ENCODE results near the gene TM4SF4. TPM values are rescaled to one million over a fixed set of nuclear protein-coding genes. Genes with fewer than 3 reads are reported as not detected.

Gene TM4SF4
- total and polyA plus RNA-seq, 2 donors from 2014 or later: 0.92 to 0.94 TPM

GRCh38 chr3:149511040-149511626 lies 36.6 kb downstream of the TM4SF4 start:
- no peak overlapping the region for H3K27ac ChIP-seq (ENCODE audit: low read depth in 2 of 2, low read length in 2 of 2)
- H3K36me3 ChIP-seq (ENCODE audit: control insufficient read depth in 2 of 3, insufficient read depth in 3 of 3, low read length in 3 of 3): peaks cover 0 to 2% (median 0%) of the 10 kb centered on the region in 3 donors
- TF ChIP-seq CTCF (IDR thresholded peaks at IDR 0.05; ENCODE audit: borderline replicate concordance, extremely low read depth, insufficient read depth): no peak
- H3K4me1 ChIP-seq (ENCODE audit: control insufficient read depth in 2 of 3, insufficient read depth in 2 of 3, low read depth in 1 of 3, low read length in 3 of 3): peaks cover 0 to 4% (median 0%) of the 10 kb centered on the region in 3 donors
- no peak overlapping the region for H3K9ac ChIP-seq (ENCODE audit: low read length in 3 of 3)
- intact Hi-C loops (cut with DNase I): no loop called here
- DNase-seq: no peak
- no peak for FAIRE-seq
- no peaks in the 10 kb centered on the region for H3K27me3 ChIP-seq (ENCODE audit: control insufficient read depth, insufficient read depth, low read length)
- H3K9me3 ChIP-seq (ENCODE audit: control insufficient read depth in 2 of 3, insufficient read depth in 1 of 3, low read length in 3 of 3): no peaks in the 10 kb centered on the region
- H3K4me3 ChIP-seq (ENCODE audit: low read length in 3 of 3): no peak overlapping the region

- intact Hi-C loops (cut with DNase I): no loop called here
- Histone ChIP-seq H3K27me3 (ENCODE audit: control insufficient read depth, insufficient read depth, low read length) (no peaks in the 10 kb centered on the region), H3K4me1 (ENCODE audit: control insufficient read depth in 2 of 3, insufficient read depth in 2 of 3, low read depth in 1 of 3, low read length in 3 of 3) (peaks cover 0 to 2% (median 0%) of the 10 kb centered on the region in 3 donors)
Measured at GRCh38 chr3:149512073-149512782, 37.7 kb downstream of the TM4SF4 start.

GRCh38 chr3:149514471-149514870 lies 40.0 kb downstream of the TM4SF4 start:
- peaks cover 0 to 8% (median 3%) of the 10 kb centered on the region in 3 donors for H3K36me3 ChIP-seq (ENCODE audit: control insufficient read depth in 2 of 3, insufficient read depth in 3 of 3, low read length in 3 of 3)
- no peak for TF ChIP-seq CTCF (IDR thresholded peaks at IDR 0.05; ENCODE audit: borderline replicate concordance, extremely low read depth, insufficient read depth)
- intact Hi-C loops (cut with DNase I): no loop called here
- H3K9ac ChIP-seq (ENCODE audit: low read length in 3 of 3): no peak overlapping the region
- no peak overlapping the region for H3K4me3 ChIP-seq (ENCODE audit: low read length in 3 of 3)
- no peaks in the 10 kb centered on the region for H3K27me3 ChIP-seq (ENCODE audit: control insufficient read depth, insufficient read depth, low read length)
- H3K9me3 ChIP-seq (ENCODE audit: control insufficient read depth in 2 of 3, insufficient read depth in 1 of 3, low read length in 3 of 3): no peaks in the 10 kb centered on the region
- DNase-seq (no peak), FAIRE-seq (no peak)
- H3K27ac ChIP-seq (ENCODE audit: low read depth in 2 of 2, low read length in 2 of 2): no peak overlapping the region
- no peaks in the 10 kb centered on the region for H3K4me1 ChIP-seq (ENCODE audit: control insufficient read depth in 2 of 3, insufficient read depth in 2 of 3, low read depth in 1 of 3, low read length in 3 of 3)

More at GRCh38 chr3:149512073-149512782, 37.7 kb downstream of the TM4SF4 start:
- no peaks in the 10 kb centered on the region for H3K9me3 ChIP-seq (ENCODE audit: control insufficient read depth in 2 of 3, insufficient read depth in 1 of 3, low read length in 3 of 3)
- peak overlapping the region in 1 of 3 donors; percentile 46 for H3K4me3 ChIP-seq (ENCODE audit: low read length in 3 of 3)
- H3K36me3 ChIP-seq (ENCODE audit: control insufficient read depth in 2 of 3, insufficient read depth in 3 of 3, low read length in 3 of 3): peaks cover 0 to 4% (median 3%) of the 10 kb centered on the region in 3 donors
- peak in 4 of 5 donors; percentile 73 to 84 (median 78) for DNase-seq
- FAIRE-seq: peak; percentile 41
- H3K27ac ChIP-seq (ENCODE audit: low read depth in 2 of 2, low read length in 2 of 2): no peak overlapping the region
- peak overlapping the region in 1 of 3 donors; percentile 28 for H3K9ac ChIP-seq (ENCODE audit: low read length in 3 of 3)
- peak; percentile 83 for TF ChIP-seq CTCF (IDR thresholded peaks at IDR 0.05; ENCODE audit: borderline replicate concordance, extremely low read depth, insufficient read depth)

All from kidney (tissue), 14 donors.